HT-29 (cell line): ENCODE results near the gene TMEM238. TPM values are rescaled to one million over a fixed set of nuclear protein-coding genes. Genes with fewer than 3 reads are reported as not detected.
"Not testable (repeated sequence)": the region's sequence is repeated elsewhere in the genome, so short reads cannot be mapped to it uniquely, and the experiment has no call there.

Source experiments
- DNase-seq: peaks from one replicate; pipeline ENCODE4 v3.0.0-alpha.2; 2015; ENCODE audit warnings: low spot score
- total RNA-seq: library from RNA; depleted of rRNA; stranded (reverse); fragments of >200 nt; shearing (Covaris generic); gene quantifications from 2 replicates; pipeline ENCODE4 v1.2.3, GENCODE V29; 2014; rRNA removed

TMEM238 gene
- 87.8 and 92.7 TPM in 2 replicates for total RNA-seq

- DNase-seq = peak; percentile 88
These were observed at the start of gene TMEM238 for GRCh38 chr19:55384131-55384919. Gene TMEM238, minus strand, starts transcription at chr19:55384292. Its CDS starts 33 bp downstream, at chr19:55384259.

GRCh38 chr19:55433292-55433691 lies 49.2 kb upstream of the TMEM238 start:
- no peak for DNase-seq

GRCh38 chr19:55432241-55432959 lies 48.3 kb upstream of the TMEM238 start:
- no peak for DNase-seq

GRCh38 chr19:55431183-55431582 lies 47.1 kb upstream of the TMEM238 start:
- DNase-seq = no peak

GRCh38 chr19:55426042-55426441 lies 42.0 kb upstream of the TMEM238 start:
- no peak for DNase-seq

GRCh38 chr19:55424518-55424917 lies 40.4 kb upstream of the TMEM238 start:
- no peak for DNase-seq

GRCh38 chr19:55423225-55424005 lies 39.3 kb upstream of the TMEM238 start:
- no peak for DNase-seq

- DNase-seq = not testable (repeated sequence)
These were observed 37.2 kb upstream of the TMEM238 start for GRCh38 chr19:55421281-55421680.

- no peak for DNase-seq
These were observed 35.6 kb upstream of the TMEM238 start for GRCh38 chr19:55419624-55420236.

- DNase-seq = no peak
These were observed 35.0 kb upstream of the TMEM238 start for GRCh38 chr19:55419103-55419502.

GRCh38 chr19:55418185-55418584 lies 34.1 kb upstream of the TMEM238 start:
- DNase-seq = peak; percentile 95

GRCh38 chr19:55410168-55410567 lies 26.1 kb upstream of the TMEM238 start:
- DNase-seq = no peak

GRCh38 chr19:55409179-55409578 lies 25.1 kb upstream of the TMEM238 start:
- DNase-seq = not testable (repeated sequence)

- no peak for DNase-seq
These were observed 24.4 kb upstream of the TMEM238 start for GRCh38 chr19:55408533-55408872.

GRCh38 chr19:55407800-55408532 lies 23.9 kb upstream of the TMEM238 start:
- DNase-seq = peak; percentile 100

- not testable (repeated sequence) for DNase-seq
These were observed 23.4 kb upstream of the TMEM238 start, which contains the start of gene UBE2S for GRCh38 chr19:55407550-55407799. Gene UBE2S, minus strand, starts transcription at chr19:55407788. Its CDS starts 199 bp downstream, at chr19:55407589.

- DNase-seq = peak; percentile 54
These were observed 22.9 kb upstream of the TMEM238 start for GRCh38 chr19:55406826-55407549.

GRCh38 chr19:55406091-55406825 lies 22.2 kb upstream of the TMEM238 start:
- peak; percentile 39 for DNase-seq

- no peak for DNase-seq
These were observed 21.5 kb upstream of the TMEM238 start for GRCh38 chr19:55405638-55406037.

- no peak for DNase-seq
These were observed 18.4 kb upstream of the TMEM238 start for GRCh38 chr19:55402509-55402908.
